Gastrocnemius medialis (tissue), 4 donors: ENCODE results near the gene TXK.

ENCODE experiments used
- CTCF ChIP-seq, 5 experiments: fragments of 450-650 bp in 3 of 5; fragments of 200-600 bp in 2 of 5; sonication (generic) in 2 of 5; IDR thresholded peaks in 4 of 5; conservative IDR thresholded peaks in 1 of 5; 1 replicate in 4 of 5; 2 replicates in 1 of 5; pipeline ENCODE4 v1.5.1; 2016 to 2019; ENCODE audit warnings: antibody characterized with exemption in 5 of 5, mild to moderate bottlenecking in 3 of 5, moderate library complexity in 3 of 5
- POLR2A ChIP-seq, 2 donors: fragments of 450-650 bp; IDR thresholded peaks; one replicate each; pipeline ENCODE4 v1.6.1; 2017; ENCODE audit warnings: antibody characterized with exemption in 2 of 2, mild to moderate bottlenecking in 2 of 2, moderate library complexity in 2 of 2

DNA sequence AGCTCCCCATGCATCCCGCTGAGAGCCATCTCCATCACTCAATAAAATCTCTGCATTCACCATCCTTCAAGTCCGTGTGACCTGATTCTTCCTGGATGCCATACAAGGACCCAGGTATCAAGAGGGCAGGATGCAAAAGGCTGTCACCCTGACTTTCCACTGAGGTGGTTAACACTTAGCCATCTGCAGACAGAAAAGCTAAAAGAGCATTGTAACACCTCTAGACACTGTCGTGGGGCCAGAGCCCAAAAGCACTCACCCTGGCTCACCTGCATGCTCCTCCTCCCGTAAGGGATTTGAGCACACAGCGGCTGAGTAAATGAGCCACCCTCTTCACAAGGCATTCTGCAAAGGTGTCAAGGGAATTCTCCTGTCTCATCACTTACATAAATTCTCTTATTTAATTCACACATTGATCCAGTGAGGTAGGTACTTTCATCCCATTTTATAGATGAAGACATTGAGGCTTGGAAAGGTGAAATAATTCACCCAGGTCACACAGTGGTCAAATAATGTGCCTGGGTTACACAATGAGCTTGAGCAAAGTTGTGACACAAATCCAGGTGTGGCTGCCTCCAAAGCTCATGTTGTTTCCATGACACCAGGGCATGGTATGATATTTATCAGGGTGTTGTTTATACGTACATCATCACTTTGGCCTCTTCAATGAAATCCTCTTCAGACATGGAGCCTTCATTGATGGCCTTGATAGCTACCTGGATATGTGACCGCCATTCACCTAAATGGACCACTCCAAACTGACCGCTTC, 48.0 kb downstream of the TXK start:
- TF ChIP-seq CTCF (IDR thresholded peaks at IDR 0.05 in 4 of 5, conservative IDR thresholded peaks at IDR 0.05 in 1 of 5) (no peak), POLR2A (IDR thresholded peaks at IDR 0.05) (no peak)
